Jurkat, Clone E6-1 (cell line): ENCODE measurements around the gene LTB4R.

Experiments
- DNase-seq: peaks from one replicate; pipeline ENCODE4 v3.0.0-alpha.2; 2011; ENCODE audit warnings: low read depth, low spot score
- H3K4me3 ChIP-seq: 2 replicates; pipeline ENCODE4 v1.5.1; 2011; ENCODE audit warnings: mild to moderate bottlenecking, low read length, control low read depth, moderate library complexity

LTB4R gene

DNA sequence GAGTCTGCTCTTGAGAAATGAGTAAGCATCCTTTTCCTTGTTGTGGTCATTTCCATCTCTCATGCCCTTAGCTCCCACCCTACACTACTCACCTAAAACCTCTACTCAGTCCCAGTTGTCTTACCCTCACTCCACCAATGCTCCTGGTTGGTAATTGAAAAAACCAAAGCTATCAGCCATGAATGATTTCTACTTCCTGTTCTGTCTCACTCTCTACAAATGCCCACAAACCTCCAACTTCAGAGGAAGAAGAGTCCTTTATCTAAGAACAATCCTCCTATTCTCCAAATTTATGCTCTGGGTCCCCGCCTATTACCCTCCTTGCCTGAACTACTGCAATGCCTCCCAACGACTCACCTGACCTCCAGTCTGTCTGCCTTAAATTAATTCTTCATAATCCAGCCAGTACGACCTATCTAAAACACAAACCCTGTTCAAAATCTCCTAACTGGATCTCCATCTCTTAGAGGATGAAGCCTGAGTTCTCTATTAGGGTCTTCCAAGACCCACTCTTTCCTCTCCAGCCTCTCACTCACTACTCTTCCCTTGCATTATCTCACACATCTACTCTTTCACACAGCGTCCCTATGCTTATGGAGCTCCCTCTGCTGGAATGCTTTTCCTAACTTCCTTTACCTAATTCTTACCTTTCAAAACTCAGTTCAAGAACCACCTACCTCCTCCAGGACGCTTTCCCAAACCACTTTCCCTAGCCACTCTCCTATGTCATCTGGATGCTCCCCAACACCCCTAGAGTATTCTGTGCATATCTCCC, 13.9 kb upstream of the LTB4R start:
- DNase-seq = peak; percentile 57
- H3K4me3 ChIP-seq = no peak overlapping the region

DNA sequence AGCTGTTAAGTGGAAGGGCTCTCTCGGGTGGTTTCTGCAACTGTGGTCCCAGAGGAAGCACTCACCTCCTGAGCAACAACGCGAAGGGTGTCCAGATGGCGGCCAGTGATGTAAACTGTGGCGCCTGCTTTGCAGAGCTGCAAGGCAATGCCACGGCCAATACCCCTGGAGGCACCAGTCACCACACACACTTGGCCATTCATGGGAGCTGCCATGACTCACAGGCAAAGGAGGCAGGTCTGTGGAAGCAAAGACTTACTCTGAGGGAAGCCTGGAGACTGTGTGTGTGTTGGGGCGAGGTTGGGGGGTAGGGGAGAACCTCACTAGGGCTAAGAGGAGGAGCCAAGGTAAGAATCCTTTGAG, 12.4 kb upstream of the LTB4R start:
- peak overlapping the region; percentile 94 for H3K4me3 ChIP-seq
- DNase-seq = no peak

DNA sequence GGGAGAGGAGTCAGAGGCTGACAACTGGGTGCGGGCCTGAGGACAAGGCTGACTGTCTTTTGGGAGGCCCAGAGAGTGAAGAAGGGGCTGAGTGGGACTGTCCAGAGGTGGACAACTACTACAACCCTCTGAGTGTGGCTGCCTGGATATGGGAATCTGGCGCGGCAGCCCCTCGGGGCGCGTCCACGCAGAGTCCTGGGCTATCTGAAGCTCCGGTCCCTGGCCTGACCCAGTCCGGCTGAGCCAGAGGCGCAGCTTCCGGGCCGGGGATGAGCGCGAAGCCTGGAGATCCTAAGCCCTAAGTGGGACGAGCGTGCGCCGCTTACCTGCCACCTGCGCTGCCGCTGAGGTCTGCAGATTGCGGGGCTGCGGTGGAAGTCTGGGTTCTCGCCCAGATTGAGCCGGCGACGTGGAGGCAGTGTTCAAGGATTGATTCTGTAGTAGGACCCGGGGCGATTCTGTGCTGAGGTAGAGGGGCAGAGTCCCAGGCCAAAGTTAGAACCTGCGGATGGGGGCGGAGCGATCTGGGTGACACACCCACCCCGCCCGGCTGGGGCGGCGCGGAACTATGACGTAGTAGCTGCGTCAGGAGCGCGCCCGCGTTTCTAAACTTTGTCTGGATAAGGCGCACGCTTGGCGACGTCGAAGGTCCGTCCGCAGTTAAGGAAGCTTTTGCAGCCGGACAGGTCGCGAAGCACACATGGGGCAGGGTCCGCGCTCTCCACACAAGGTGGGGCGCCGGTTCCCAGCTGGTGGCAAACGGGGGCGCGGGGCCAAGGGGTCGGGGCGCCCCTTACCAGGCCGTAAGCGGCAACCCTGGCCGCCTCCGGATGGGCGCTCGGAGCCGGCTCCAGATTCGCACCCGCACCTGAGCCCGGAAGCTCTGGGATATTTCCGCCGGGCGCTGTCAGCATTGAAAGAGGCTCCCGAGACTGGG, 11.8 kb upstream of the LTB4R start, which contains the start of the genes DHRS1 and NOP9:
Gene DHRS1 (minus strand): TSS at position 526 of the 937 bp plus-strand sequence. CDS start 674 bp downstream, outside the sequence.
Gene NOP9 (plus strand): TSS at position 596 of the 937 bp plus-strand sequence. CDS start 105 bp downstream, at position 701.
- peak within 1 kb of the TSS; percentile 94 for H3K4me3 ChIP-seq
- peak; percentile 84 for DNase-seq

DNA sequence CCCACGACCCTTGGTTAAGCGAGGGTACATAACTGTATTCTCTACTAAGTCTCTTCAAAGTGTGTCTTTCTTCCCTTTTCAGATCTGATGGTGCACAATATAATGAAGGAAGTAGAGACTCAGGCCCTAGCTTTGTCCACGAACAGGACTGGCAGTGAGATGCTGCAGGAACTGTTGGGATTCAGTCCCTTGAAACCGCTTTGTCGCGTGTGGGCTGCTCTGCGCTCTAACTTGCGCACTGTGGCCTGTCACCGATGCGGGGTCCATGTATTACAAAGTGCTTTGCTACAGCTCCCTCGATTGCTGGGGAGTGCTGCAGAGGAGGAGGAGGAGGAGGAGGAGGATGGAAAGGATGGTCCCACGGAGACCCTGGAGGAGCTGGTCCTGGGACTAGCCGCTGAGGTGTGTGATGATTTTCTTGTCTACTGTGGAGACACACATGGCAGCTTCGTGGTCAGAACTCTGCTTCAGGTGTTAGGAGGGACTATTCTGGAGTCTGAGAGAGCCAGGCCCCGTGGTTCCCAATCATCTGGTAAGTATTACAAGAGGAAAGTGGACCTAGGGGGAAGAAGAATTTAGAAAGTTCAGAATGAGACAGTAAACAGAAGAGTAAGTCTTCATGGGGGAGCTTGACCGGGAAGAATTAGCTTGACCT, 10.8 kb upstream of the LTB4R start:
- peak overlapping the region; percentile 94 for H3K4me3 ChIP-seq

DNA sequence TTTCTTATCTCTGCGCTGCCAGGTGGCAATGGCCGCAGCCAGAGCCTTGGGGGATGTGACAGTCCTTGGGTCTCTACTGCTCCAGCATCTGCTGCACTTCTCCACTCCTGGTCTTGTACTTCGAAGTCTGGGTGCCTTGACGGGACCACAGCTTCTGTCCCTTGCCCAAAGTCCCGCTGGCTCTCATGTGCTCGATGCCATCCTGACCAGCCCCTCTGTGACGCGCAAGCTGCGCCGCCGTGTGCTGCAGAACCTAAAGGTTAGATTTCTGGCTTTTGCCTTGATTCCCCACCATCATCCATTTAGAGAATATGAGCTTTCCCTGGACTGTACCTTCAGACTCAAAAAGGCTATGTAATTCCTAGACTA, 7.3 kb upstream of the LTB4R start:
- DNase-seq = no peak
- H3K4me3 ChIP-seq = no peak overlapping the region

More for the DNA sequence above, 10.8 kb upstream of the LTB4R start:
- no peak for DNase-seq

DNA sequence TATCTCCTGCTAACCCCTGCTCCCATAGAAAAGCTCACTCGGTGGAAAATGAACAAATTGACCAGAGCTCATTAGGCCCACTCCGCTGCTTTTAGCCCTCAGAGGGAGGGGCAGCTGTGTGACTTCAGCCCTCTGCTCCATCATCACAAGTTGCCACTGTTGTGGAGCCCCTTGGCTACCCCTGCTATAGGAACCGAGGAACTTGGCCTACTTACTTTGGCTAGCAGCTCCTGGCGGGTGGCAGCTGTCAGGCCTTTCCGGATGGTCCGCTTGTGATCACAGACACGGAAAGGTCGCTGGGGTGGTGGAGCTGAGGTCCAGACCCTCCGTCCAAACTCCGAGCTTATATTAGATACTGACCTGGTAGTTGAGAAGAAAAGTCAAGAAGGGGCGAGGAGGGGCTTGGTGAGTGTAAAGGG, 4.1 kb upstream of the LTB4R start:
- H3K4me3 ChIP-seq = no peak overlapping the region
- DNase-seq = no peak

DNA sequence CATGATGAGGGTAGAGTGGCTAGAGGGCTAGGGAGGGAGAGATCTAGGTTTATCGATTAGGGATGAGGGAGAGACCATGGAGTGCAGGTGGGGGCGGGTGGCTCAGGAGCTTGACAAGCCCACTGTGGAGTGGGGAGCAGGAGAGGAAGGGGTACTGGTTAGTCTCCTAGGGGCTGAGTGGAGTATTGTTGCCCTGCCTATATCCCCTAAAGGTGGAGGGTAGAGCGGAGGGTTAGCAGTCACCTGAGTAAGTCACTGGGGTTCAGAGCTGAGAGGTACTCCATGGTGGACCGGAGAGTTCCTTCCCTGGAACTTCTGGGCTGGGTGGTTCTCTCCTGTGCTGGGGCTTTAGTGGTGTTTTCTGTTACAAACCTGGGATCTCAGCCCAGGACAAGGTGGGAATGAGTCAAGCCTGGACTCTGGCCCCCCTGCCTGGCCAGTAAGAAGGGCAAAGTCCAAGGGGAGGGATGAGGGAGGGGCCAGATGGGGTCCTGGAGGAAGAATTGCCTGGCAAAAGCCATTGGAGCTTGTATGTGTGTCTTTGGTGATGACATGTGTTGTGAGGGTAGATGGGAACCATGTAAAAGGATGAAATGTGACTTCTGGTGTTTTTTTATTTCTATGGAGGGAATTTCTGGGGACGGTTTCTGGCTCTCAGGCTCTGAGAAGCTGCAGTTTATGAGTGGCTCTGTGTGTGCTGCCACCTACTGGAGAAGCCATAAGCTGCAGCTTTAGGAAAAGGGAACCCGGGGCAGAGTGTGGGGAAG, 3.5 kb upstream of the LTB4R start, which contains the start of gene CIDEB:
Gene CIDEB (minus strand): TSS at position 403 of the 767 bp plus-strand sequence. CDS start 119 bp downstream, at position 284.
- peak; percentile 35 for DNase-seq

DNA sequence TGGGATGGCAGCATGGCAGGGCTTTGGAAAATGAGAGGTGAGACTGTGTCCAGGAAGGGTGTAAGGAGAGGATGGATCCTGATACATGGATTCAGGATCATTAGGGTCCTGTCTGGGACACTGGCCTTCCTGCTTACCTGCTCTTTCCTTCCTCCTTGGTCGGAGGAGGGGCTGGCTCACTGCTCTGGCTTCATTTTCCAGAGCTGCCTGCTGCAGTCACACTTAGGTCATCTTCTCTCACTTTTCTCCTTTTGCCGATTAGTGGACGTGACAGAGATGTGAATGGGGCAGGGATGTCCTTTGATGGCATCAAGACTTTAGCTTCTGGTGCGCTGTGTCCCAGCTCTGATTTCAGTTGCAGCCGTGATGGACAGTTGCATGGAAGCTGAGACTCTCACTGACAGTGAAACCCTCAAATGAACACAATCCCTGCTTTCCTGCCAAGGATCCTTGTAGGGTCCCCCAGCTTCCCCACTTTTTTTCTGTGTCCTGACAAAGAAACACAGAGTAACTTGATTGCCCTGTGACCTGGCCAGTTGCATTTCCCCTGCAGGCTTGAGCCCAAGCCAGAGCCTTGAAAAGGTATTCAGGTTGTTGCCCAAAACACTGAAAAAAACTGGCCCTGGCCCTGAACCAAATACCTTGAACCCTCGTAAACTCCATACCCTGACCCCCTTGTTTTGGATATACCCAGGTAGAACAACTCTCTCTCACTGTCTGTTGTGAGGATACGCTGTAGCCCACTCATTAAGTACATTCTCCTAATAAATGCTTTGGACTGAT, 2.8 kb upstream of the LTB4R start:
- H3K4me3 ChIP-seq = no peak overlapping the region
- no peak for DNase-seq

More for the DNA sequence above, 3.5 kb upstream of the LTB4R start, which contains the start of gene CIDEB:
- H3K4me3 ChIP-seq = no peak within 1 kb of the TSS

DNA sequence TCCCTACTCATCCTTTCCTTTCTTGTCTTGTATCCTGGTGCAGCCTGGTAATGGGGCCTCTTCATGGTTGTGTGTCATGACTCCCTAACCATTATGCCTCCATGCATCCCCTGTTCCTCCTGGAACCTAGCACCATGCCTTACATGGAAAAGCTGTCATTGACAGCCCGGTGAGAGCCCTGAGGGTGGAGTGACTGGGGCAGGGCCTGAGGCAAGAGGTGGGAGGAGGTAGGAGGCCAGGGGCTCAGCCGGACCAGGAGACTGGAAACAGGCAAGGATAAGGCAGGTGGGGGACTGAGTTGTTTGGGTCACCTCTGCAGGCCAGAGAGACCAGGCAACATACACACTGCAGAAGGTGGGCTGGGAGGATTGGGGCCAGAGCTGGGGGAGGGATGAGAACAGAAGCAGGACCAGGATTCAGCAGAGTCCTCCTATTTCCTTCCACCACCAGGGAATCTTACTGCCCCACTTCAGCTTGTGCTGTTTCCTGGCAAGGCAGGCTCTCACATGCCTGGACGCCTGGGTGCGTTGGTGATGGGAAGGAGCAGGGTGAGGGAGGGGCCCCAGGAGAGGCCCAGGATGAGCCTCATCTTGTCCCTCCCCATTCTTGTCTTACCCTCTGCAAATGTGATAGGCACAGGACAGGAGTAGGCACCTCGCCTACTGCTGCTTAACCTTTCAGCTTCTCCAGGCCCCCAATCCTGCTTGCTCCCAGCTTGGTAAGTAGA, 1.6 kb upstream of the LTB4R start, which contains the start of gene LTB4R2:
Gene LTB4R2 (plus strand): TSS at position 603 of the 727 bp plus-strand sequence. CDS start 525 bp downstream, outside the sequence.
- DNase-seq = no peak
- no peak within 1 kb of the TSS for H3K4me3 ChIP-seq

DNA sequence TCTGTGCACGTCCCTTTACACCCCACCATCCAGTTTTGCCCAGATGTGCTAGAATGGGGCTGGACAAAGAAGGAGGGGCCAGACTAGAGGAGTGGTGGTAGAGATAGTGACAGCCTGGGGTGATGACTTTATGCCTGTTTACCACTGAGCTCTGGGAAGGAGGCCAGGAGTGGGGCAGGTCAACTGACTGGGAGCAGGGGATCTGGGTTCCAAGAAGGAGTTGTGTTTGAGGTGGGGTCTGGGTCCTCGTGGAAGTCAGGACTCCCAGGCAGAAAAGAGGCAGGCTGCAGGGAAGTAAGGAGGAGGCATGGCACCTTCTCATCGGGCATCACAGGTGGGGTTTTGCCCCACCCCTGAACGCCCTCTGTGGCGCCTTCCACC, 1.0 kb upstream of the LTB4R start:
- no peak for DNase-seq
- H3K4me3 ChIP-seq = no peak overlapping the region

DNA sequence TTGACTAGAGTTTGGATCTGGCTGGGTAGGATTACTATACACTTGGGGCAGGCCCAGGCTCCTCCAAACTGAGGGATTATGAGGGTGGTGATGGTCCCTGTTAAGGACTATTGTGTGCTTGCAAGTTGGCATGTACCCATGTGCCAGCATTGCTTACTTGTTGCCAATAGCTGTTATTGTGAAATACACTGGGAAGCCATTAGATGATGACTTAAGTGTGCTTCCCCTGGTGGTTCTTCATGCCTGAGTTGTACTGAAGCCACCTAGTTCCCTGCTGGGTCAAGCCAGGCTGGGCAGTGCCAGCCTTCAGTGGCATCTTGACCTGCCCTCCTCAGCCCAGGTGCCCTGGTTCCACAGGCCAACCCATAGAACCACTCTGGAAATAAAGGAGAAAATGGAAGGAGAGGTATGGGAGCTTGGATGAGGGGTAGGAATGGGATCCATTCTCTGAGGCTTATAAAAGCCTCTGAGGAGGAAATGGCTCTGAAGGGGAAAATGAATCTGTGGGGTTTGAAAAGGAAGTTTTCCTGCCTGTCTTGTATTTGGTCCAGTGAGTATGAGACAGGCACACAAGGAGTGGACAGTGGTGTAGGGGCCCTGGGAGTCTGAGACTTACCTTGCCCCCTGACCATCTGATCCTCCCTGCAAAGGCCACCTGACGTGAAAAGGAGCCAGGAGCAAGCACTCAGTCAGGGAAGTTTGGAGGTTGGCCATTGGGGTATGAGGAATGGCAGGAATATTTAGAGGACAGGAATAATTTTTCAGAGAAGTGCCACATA, 724 bp downstream of the LTB4R start:
- DNase-seq = no peak
- no peak overlapping the region for H3K4me3 ChIP-seq

DNA sequence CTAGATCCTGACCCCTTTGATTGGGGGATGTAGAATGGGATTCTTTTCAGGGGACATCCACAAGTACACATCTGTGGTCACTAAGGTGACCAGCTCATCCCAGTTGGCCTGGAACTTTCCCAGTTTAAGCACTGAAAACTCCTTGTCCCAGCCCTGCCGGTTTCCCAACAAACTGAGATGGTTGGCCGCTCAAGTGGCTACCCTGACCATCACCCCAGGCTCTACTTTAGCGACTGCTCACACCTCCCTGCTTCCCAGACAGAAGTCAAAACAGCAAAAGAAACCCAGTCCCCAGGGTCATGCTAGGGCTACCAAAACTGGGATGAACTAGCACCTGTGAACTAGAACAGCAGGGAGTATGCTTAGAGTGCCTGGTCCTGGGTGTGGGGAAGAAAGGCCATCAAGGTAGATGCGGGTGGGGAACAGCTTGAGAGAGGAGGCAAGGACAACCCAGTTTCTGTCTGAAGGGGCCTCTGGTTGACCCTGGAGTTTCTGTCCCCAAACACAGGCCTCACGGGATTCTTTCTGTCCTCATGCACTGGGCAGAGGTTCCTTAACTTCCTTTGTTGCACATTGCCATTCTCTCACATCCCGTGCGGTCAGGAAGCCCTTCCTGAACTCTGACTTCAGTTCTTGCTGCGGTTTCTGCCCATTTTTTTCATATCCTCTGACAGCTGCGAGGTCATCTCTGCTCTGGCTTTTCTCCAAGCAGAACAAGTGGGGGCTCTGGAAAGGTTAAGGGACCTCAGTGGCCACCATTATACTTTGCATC, 1.6 kb downstream of the LTB4R start:
- H3K4me3 ChIP-seq = peak overlapping the region; percentile 18
- DNase-seq = peak; percentile 75

DNA sequence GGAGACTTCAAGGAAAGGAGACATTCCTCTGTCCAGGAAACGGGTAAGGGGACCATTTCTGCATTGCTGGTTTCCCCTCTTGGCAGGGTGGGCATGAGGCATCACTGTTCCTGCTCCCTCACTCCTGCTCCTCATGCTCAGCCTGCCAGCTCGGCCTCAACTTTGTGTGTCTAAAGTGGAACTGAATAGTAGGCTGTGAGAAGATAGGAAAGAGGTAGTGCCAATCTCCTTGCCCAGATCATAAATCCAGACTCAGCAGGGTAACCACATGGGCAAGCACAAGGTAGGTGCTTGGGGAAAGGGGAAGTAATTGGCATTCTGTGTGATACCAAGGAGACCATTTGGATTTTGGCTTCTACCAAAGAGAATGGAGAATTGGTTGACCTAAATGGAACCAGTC, 2.6 kb downstream of the LTB4R start:
- H3K4me3 ChIP-seq = no peak overlapping the region
- no peak for DNase-seq

DNA sequence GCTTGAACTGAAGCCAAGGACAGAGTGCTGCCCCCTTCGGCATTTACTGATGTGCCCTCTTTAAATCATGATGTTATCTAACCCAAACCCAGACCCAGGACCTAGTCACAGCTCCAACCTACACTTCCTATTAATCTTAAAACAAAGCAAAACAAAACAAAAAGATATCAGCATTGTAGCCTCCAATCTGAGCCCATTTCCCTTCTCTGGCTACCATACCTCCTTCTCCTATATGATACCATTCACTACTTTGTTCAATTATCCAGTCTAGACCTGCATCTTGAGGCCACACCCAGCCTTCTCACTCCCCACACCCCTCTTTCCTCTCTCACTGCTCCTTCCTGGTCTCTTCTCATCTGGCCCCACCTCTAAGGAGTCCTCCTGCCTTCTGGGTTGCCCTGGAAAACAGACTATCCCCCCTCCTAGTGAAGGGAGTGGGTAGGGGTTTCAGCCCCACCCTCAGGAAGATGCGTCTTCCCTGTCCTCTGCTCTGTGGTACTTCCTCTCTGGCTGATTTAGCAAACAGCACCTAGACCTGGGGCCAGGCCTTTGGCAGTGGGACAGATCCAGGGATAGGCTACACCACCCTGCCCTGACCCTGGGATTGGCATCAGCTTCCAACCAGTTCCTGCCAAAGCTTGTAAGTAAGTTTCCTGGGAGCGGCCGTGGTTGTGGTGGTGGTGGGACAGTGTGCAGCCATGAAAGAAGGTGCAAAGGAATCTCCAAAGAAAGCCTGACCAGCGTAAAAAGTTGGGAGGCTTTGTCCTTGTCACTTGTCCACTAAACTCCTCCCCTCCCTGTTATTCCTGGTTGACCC, 3.3 kb downstream of the LTB4R start:
- DNase-seq = no peak
- no peak overlapping the region for H3K4me3 ChIP-seq

DNA sequence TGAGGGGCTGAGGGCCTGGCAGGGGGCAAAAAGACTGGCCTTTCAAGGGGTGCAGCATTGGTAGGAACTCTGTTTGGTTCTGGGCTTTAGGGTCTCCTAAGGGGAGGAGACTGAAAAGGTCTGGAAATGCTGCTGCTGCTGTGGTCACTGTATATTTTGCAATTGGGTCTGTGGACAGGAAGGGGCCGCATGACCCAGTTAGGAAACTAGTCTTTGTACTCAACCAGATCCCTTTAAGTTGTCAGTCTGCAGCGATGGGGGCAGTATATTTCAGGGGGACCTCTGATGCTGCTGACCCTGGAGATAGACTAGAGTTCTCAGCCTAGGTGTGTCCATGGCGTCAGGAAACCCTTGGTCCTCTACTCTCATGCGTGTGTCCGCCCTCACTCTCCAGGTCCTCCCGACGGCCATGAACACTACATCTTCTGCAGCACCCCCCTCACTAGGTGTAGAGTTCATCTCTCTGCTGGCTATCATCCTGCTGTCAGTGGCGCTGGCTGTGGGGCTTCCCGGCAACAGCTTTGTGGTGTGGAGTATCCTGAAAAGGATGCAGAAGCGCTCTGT, 4.0 kb downstream of the LTB4R start:
- H3K4me3 ChIP-seq = no peak overlapping the region
- no peak for DNase-seq
